ENCODE results near the gene PSMG3. TPM values are rescaled to one million over a fixed set of nuclear protein-coding genes. Genes with fewer than 3 reads are reported as not detected.

The PSMG3 gene
- total RNA-seq, 2 donors from 2014 or later: 50.0 to 51.6 TPM

DNA sequence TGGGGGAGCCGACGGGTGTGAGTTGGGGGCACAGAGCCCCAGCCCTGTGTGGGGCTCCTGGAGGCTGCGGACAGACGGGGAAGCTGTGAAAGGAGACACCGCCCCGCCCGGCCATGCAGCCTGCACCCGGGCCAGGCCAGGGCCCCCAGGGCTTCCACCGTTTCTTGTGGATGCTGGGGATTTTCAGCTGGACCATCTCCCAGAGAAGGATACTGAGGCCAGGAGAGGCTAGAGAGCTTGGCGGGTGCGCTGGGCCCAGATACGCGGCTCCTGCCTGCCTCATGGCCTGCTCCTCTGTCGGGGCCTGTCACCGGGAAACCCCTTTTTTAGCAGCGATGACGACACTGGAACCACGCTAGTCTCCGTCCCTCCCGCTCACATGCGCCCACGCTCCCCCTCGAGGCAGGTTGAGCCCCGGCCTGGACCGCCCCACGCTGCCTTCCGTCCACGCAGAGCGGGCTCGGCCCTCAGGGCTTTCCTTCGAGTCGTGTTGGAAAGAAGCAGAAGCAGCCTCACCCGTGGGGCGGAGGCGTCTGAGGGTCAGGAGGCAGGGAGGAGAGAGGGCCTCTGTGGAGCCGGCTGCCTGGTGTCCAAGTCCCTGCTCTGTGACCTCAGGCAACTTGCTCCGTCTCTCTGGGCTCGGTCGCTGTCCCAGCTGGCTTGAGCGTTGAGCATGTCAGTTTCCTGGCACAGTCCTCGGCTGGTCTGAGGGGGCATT, 25.5 kb downstream of the PSMG3 start:
- 76% methylated on average over 35 of the region's 41 CpGs for WGBS
- no peak for TF ChIP-seq POLR2A (IDR thresholded peaks at IDR 0.05)
- TF ChIP-seq POLR2AphosphoS5 (IDR thresholded peaks at IDR 0.05): no peak
- TF ChIP-seq CTCF (IDR thresholded peaks at IDR 0.05): no peak
- Histone ChIP-seq H3K9me3 (no peaks in the 10 kb centered on the region), H3K27me3 (replicated peaks; ENCODE audit: insufficient read depth) (no peaks in the 10 kb centered on the region), H3K4me1 (replicated peaks) (no peaks in the 10 kb centered on the region), H3K27ac (no peak overlapping the region), H3K4me3 (no peak overlapping the region), H3K36me3 (peaks cover 4 to 22% of the 10 kb centered on the region in 2 donors)
- DNase-seq (ENCODE audit: low spot score): no peak
- intact Hi-C loops (cut with DNase I): no loop called here

DNA sequence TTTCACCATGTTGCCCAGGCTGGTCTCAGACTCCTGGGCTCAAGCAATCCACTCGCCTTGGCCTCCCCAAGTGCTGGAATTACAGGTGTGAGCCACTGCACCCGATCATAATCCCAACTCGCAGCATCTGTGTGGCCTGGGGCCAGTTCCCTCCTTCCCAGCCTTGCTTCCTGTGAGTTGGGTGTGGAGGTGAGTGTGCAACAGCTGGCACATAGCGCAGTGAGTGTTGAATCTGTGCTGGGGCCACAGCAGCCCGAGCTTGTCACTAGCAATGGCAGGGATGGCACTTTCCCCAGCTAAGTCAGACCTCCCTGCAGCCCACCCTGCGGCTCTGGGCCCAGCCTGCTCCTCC, 26.0 kb downstream of the PSMG3 start:
- Histone ChIP-seq H3K36me3 (peaks cover 4 to 22% of the 10 kb centered on the region in 2 donors), H3K9me3 (no peaks in the 10 kb centered on the region), H3K4me1 (replicated peaks) (peaks cover 2% of the 10 kb centered on the region), H3K4me3 (no peak overlapping the region), H3K27me3 (replicated peaks; ENCODE audit: insufficient read depth) (no peaks in the 10 kb centered on the region), H3K27ac (no peak overlapping the region)
- intact Hi-C loops (cut with DNase I): no loop called here
- WGBS: 89% methylated on average over 6 of the region's 6 CpGs
- no peak for TF ChIP-seq POLR2A (IDR thresholded peaks at IDR 0.05)
- no peak for TF ChIP-seq POLR2AphosphoS5 (IDR thresholded peaks at IDR 0.05)
- TF ChIP-seq CTCF (IDR thresholded peaks at IDR 0.05): no peak
- DNase-seq (ENCODE audit: low spot score): no peak

DNA sequence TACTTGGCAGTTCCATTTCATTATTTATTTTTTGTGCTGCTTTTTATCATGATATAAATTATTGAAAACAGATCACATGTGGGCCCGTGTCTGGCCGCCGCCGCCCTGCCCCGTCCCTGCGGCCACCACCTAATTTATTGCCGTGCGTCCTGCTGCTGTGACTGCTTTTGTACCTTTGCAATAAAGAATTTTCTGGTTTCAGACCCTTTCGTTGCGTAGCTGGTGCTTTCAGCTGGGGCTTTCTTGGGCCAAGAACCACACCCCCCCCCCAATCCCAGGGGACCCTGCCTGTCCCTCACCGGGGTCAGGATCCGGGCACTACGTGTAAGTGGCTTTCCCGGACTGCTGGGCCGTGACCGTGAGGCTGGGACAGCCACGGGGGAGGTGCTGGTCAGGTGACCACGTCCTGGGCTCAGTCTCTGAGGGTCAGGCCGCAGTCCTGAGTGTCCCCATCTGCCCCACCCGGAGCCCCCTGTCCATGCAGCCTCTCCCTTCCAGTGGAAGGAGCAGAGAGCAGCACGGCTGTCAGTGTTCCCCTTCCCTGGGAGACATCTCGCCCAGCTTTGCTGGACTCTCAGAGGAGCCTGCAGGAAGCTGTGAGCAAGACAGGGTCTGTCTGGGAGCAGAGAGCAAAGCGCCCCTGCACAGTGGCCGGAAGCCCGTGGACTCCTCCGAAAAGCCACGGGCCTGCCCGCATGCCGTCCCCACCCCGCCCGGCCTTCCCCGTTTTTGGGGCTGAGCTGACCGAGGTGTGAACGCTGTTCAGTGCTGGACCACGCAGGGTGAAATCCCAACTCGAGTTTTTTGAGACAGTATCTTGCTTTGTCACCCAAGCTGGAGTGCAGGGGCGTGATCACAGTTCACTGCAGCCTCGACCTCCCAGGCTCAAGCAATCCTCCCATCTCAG, 26.7 kb downstream of the PSMG3 start:
- H3K4me1 ChIP-seq (replicated peaks): peaks cover 8% of the 10 kb centered on the region
- H3K4me3 ChIP-seq: no peak overlapping the region
- H3K9me3 ChIP-seq: no peaks in the 10 kb centered on the region
- TF ChIP-seq CTCF (IDR thresholded peaks at IDR 0.05): no peak
- peaks cover 4 to 22% of the 10 kb centered on the region in 2 donors for H3K36me3 ChIP-seq
- intact Hi-C loops (cut with DNase I): no loop called here
- WGBS: 88% methylated on average over 35 of the region's 38 CpGs
- no peak overlapping the region for H3K27ac ChIP-seq
- no peak for DNase-seq (ENCODE audit: low spot score)
- no peaks in the 10 kb centered on the region for H3K27me3 ChIP-seq (replicated peaks; ENCODE audit: insufficient read depth)

DNA sequence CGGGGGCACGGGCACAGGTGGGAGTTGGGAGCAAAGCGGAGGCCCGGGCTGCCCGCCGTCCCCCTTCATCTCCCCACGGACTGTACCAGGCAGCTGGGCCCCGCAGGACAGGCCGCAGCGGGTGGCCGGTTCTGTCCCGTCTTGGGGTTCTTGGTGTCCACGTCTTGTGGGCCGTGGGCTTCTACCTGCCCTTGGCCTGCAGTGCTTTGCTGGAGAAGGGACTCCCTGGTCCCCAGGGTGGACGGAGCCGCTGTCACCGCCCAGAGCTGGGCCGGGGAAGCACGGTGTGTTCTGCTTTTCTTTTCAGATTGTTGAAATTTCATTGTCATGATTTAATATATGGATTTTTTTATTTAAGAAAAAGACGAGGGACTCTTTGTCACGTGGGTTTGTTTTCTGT, 27.5 kb downstream of the PSMG3 start:
- TF ChIP-seq POLR2AphosphoS5 (IDR thresholded peaks at IDR 0.05) (no peak), CTCF (IDR thresholded peaks at IDR 0.05) (no peak), POLR2A (IDR thresholded peaks at IDR 0.05) (no peak)
- DNase-seq (ENCODE audit: low spot score): no peak
- Histone ChIP-seq H3K4me1 (replicated peaks) (peaks cover 15% of the 10 kb centered on the region), H3K4me3 (no peak overlapping the region), H3K27ac (no peak overlapping the region), H3K27me3 (replicated peaks; ENCODE audit: insufficient read depth) (no peaks in the 10 kb centered on the region), H3K36me3 (peaks cover 4 to 22% of the 10 kb centered on the region in 2 donors), H3K9me3 (no peaks in the 10 kb centered on the region)
- intact Hi-C loops (cut with DNase I): no loop called here
- WGBS: 86% methylated on average over 21 of the region's 21 CpGs

Data from prostate gland (tissue), 2 donors.